ENCODE measurements around the gene PRKCA. TPM values are rescaled to one million over a fixed set of nuclear protein-coding genes. Genes with fewer than 3 reads are reported as not detected.

PRKCA gene
- total RNA-seq, 2 donors from 2014 or later = 10.9 to 12.4 TPM

DNA sequence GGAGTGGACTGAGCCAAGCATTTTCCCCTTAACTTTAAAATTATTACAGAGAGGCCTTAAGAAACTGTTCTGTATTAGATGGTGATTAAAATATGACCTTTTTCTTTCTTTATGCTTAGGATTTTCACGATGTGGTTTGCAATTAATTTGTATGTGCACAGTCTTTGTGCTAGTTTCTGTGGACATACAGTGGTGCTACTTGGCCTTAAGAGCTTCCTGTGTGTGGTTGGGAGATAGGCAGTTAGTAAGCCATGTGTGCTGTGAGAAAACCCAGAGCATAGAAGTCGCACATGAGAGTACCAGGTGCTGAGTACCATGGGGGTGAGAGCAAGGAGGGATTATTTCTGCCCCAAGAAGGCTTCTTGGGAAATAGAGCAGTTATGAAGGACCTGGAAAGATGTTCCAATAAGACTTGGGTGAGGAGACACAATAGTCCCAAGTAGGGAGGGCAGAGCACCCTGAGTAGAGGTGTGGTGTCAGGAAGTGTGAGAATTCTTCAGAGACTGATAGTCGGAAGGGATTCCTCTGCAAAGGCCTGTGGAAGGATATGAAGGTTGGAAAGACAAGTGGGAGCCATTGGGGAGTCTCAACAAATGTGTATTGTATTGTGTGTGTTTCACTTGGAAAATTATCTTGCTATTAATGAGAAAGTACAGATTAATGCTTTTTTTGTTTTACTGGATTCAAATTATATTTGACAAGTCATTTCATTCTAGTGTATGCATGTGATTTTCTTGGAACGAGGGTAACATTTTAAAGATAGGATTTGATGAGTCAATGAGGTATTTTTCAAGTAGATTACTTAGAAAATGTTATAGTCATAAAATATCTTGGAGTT is 239.9 kb downstream of the PRKCA start:
- intact Hi-C loops (cut with DNase I) = no loop called here
- no peak for DNase-seq (ENCODE audit: low spot score)

DNA sequence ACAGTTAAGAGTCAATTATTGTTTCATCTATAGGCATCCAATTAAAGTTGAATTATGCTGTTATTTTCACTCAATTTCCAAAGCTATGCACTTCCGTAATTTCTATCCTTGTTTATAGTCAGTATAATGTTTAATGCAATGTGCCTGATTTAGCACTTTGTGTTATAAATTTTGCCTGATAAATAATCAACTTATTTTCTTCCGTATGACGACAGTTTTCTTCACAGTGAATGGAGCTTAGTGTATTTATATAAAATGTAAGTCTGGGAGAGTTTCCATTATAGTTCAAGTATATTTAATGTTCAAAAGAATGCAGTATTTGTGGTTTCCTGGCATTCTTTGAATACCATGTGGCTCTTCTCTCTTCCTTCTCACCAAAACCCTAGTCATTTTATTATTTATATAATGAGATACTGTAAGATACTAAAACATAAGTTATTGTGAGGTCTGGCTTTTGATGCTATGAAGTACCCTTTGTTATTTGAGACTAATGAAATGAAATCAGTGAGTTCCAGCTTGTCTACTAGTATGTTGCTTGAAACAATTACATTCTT is 240.6 kb downstream of the PRKCA start:
- intact Hi-C loops (cut with DNase I) = no loop called here
- no peak for DNase-seq (ENCODE audit: low spot score)

DNA sequence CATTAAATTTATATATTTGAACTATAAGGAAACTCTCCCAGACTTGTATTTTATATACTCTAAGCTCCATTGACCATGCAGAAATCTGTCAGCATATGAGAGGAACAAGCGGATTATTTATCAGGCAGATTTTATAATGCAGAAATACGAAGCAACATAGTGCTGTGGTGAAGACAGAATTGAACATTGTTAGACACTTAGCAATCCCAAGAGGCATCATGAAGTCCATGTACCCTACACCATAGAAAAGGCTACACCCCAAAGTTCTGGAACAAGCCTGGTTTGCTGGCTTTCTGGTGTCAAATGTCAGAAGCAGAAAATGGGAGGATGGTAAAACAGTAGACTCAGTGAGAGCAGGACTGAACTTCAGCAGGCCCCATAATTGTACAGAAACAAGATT is 241.1 kb downstream of the PRKCA start:
- no peak for DNase-seq (ENCODE audit: low spot score)
- intact Hi-C loops (cut with DNase I) = no loop called here

DNA sequence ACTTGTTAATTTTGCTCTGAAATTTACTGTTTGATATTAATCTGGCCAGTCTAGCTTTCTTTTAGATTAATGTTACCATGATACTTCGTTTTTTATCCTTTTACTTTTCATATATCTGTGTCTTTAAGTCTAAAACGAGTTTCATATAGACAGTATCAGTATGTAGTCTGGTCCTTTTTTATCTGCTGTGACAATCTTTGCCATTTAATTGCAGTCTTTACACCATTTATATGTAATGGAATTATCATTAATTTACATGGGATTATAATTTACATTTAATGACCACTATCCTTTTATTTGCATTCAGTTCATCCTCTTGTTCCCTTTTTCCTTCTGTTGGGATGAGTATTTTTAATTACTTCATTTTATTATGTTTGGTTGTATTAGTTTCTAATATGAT is 243.5 kb downstream of the PRKCA start:
- no peak for DNase-seq (ENCODE audit: low spot score)
- intact Hi-C loops (cut with DNase I) = no loop called here

DNA sequence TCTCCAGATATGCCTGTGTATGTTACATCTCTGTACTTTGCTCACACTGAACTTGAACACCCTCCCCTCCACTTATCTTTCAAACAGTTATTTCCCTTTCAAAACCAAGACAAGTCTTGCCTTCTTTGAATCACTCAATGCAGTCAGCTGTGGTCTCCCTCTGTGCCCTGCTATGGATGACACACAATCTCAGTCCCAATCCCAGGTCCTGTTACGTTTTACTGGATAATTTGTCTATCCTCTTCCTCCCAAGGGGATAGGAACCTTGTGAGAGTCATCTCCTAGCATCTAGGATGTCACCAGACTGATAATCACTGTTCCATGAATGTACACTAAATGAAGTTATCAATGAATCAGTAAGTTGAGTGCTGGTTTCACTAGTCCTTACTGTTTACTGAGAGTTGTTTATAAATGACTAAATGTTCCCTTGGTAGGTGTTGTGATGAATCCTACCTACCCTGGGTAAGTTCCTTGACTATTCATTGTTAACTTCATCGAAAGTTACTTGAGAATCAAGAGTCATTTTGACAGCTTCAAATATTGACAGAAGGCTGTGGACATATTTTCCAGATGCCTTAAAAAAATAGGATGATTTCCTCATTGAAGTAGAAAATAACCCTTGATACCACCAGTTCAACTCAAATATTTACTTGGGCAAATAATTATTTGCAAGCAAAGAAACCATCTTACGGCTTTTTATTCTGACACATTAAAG is 244.9 kb downstream of the PRKCA start:
- intact Hi-C loops (cut with DNase I) = no loop called here
- DNase-seq (ENCODE audit: low spot score) = no peak

DNA sequence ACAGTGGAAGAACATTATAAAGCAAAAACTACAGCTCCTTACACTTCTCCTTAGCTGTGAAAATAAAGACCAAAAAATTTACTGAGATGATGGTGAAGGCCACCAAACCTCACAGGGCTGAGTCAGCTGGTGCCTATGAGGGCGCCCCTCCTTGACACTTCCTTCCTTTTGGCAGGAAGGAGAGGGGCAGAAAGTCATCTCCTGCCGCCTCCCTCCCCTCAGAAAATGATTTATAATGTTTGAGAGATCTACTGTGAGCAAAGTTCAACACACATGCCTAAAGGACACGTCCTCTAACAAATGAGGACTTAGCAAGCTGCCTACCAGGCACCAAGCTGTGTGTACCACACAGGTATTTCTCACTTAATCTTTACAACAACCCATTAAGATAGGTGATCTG is 245.7 kb downstream of the PRKCA start:
- intact Hi-C loops (cut with DNase I) = no loop called here
- no peak for DNase-seq (ENCODE audit: low spot score)

DNA sequence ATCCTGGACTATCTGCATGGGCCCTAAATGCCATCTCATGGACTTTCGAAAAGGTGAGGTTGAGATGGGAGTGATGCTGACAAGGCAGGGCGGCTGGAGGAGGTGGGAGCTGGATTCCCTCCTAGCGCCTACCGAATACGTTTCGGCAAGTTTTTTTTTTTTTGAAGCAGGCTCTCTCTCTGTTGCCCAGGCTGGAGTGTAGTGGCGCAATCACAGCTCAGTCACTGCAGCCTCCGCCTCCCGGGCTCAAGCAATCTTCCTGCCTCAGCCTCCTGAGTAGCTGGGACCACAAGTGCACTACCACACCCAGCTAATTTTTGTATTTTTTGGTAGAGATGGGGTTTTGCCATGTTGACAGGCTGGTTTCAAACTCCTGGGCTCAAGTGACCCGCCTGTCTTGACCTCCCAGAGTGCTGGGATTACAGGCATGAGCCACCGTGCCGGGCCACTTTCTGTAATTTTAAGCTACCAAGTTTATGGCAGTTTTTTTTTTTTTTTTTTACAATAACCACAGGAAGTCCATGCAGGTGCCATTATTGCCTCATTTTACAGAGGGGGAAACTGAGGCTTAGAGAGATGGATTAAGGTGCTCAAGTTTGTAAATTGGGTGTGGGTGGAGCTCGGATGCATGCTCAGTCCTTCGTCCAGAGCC is 246.4 kb downstream of the PRKCA start:
- DNase-seq (ENCODE audit: low spot score) = no peak
- intact Hi-C loops (cut with DNase I) = no loop called here

DNA sequence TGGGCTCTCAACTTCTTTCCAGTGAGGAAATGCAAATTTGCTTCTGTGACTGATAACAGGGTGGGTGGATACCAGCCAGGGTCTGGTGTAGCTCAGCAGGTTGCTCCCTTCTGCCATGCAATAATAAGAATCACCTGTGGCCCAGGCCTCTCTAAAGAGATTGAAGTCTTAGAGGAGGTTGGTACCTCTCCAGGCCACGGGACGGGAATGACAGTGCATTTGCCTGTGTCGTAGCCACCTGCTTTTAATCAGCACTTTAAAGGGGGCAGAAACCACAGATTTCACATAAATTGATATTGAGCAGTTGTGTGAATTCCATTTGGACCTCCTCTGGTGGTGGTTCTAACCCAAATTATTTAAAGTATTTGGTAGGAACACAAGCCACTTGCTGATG is 246.9 kb downstream of the PRKCA start:
- DNase-seq (ENCODE audit: low spot score) = no peak
- intact Hi-C loops (cut with DNase I) = no loop called here

DNA sequence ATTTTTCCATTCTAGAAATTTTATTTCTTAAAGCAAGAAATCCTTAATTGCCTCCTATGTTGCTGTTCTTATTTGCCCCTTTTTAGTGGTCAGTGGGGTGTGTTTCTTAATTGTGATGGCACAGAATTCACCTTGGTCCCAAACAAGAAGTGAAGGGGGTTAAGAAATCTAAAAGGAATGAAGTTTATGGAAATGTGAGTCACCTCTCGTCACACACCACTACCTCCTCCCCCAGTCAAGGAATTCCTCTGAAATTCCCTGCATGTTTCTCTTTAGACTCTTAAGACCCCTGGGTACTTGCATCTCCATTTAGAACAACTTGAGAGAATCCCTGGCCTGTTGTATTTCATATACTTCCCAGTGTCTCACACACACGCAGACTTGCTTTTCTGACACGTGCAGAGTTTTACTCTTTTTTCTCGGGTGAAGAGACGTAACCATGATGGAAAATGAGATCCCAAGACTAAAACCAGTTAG is 247.4 kb downstream of the PRKCA start:
- intact Hi-C loops (cut with DNase I) = no loop called here
- no peak for DNase-seq (ENCODE audit: low spot score)

DNA sequence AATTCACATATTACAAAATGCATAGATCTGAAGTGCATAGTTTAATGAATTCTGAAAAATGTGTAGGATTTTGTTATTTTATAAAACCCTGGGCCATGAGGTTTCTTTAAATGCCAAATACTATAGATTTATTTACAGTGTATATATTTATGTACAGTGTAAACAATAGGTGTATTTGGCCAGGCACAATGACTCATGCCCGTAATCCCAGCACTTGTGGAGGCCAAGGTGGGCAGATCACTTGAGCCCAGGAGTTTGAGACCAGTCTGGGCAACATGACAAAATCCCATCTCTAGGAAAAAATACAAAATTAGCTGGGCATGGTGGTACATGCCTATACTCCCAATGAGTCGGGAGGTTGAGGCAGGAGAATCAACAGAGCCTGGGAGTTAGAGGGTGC is 249.4 kb downstream of the PRKCA start:
- no peak for DNase-seq (ENCODE audit: low spot score)
- intact Hi-C loops (cut with DNase I) = no loop called here

DNA sequence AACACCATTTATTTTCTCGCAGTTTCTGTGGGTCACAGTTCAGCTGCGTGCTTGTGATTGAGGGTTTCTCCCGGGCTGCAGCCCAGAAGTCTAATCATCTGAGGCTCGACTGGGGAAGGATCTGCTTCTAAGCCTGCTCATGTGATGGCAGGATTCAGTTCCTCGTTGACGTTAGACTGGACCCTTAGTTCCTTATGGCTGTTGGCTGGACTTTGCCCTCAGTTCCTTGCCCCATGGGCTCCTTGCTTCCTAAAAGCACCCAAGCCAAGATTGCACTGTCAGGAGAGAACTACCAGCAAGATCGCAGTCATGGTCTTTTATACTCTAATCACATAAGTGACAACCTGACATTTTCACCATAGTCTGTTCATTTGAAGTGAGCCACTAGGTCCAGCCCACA is 250.0 kb downstream of the PRKCA start:
- intact Hi-C loops (cut with DNase I) = no loop called here
- no peak for DNase-seq (ENCODE audit: low spot score)

DNA sequence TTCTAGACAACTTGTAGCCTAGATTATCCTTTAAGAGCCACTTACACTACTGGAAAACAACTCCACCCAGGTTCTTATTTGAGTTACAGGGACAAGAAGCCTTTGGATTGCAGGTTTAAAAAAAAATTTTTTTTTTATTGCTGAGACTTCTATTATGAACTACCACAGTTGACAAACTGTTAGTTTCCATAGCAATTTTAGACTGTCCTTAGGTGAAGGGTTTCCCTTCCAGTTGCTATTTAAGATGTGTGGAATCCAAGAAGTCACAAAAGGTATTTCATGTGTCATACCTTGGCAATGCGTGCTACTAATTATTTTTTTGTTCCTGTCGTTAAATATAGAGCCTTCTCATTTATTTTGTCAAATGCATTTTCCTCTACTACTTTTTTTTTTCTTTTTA is 253.2 kb downstream of the PRKCA start:
- intact Hi-C loops (cut with DNase I) = loop anchor here in 1 of 2 donors (5.0 kb wide), 1 partner anchor 758 kb away; no protein-coding TSS in a partner anchor
- no peak for DNase-seq (ENCODE audit: low spot score)

DNA sequence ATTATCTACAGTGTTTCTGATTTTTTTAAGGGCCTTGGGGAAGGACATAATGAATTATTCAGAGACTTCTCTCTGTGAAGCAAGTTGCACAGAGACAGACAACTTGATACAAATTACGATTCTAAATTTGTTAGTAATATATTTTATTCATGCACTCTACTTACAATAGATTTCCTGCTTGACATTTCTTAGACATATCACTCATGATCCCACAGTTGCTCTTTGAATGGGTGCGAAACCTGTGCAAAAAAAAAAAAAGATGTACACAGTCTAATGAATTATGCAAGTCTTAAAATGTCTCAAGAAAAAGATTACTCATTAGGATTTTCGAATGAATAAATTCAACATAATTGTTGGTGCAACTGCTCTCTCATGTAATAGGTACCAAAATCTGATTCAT is 254.8 kb downstream of the PRKCA start:
- intact Hi-C loops (cut with DNase I) = loop anchor here in 1 of 2 donors (5.0 kb wide), 1 partner anchor 760 kb away; no protein-coding TSS in a partner anchor
- DNase-seq (ENCODE audit: low spot score) = no peak

DNA sequence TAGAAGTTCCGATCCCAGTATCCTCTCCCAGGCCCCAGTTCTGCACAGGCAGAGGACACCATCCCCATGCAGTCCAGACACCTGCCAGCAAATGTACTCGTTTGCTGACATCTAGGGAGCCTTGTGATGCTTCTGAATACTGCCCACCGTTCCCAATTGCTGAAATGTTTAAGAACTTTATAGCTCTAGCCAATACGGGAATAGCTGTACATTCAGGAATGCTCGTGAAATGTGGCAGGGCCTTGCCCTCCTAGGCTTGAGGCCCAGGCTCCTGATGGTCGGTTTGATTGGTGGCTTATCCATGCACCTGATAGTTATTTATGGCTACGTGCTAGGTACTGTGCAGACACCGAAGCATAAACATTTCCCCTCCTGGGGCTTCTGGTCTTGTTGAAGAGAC is 255.5 kb downstream of the PRKCA start:
- intact Hi-C loops (cut with DNase I) = loop anchor here in 1 of 2 donors (5.0 kb wide), 1 partner anchor 761 kb away; no protein-coding TSS in a partner anchor

DNA sequence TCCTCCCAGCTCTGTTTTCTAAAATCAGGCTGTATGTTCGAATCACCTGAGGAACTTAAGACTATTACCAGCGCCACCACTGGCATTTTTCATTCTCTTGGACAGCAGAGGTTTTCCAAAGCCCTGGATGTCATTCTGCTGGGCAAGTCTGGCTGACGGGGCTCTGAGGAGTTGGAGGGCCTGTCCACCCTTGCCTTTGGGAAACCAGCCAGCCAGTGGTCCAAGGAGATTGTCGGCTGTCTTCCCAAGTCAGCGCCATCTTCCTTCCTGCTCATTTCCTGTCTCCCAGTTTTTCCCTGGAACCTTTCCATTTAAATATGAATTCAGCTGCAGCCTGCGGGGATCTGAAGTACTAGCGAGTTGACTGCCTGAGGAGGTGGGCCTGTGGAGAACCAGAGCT is 258.3 kb downstream of the PRKCA start:
- intact Hi-C loops (cut with DNase I) = no loop called here
- no peak for DNase-seq (ENCODE audit: low spot score)

More for the DNA sequence above, 255.5 kb downstream of the PRKCA start:
- DNase-seq (ENCODE audit: low spot score) = no peak

DNA sequence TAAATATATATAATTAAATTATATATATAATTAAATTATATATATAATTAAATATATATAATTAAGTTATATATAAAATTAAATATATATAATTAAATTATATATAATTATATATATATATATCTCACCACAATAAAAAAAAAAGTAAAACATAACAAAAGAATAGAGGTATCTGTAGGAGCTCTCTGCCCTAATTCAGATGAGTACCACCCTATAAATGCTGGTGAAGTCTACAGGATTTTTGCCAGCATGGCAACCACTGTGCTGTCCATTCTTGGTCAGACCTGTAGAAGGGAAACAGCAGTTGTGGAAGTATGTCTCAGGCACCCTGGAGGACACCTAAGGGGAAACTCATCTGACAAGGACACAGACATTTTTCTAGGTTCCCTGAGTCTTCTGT is 259.7 kb downstream of the PRKCA start:
- intact Hi-C loops (cut with DNase I) = no loop called here

DNA sequence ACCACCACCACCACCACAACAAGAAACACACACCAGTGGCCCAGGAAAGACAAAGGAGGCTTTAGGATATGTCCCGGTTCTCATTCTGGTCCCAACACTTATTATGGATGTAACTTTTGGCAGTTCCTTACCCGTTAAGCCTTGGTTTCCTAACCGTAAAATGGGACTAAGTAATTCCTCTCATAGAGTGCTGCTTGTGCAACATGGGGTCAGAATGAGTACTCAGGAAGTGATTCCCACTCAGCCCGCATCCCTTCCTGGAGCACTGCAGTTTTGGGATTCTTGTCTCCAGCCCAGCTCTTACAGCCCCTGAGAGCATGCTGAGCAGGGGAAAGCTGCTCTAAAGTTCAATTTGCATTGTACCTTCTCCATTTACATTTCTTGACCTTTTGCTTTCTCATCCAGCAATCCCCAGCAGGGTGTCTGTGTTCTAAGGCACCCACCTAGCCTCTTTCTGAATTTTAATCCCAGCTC is 262.6 kb downstream of the PRKCA start:
- intact Hi-C loops (cut with DNase I) = no loop called here
- no peak for DNase-seq (ENCODE audit: low spot score)

More for the DNA sequence above, 259.7 kb downstream of the PRKCA start:
- DNase-seq (ENCODE audit: low spot score) = no peak

DNA sequence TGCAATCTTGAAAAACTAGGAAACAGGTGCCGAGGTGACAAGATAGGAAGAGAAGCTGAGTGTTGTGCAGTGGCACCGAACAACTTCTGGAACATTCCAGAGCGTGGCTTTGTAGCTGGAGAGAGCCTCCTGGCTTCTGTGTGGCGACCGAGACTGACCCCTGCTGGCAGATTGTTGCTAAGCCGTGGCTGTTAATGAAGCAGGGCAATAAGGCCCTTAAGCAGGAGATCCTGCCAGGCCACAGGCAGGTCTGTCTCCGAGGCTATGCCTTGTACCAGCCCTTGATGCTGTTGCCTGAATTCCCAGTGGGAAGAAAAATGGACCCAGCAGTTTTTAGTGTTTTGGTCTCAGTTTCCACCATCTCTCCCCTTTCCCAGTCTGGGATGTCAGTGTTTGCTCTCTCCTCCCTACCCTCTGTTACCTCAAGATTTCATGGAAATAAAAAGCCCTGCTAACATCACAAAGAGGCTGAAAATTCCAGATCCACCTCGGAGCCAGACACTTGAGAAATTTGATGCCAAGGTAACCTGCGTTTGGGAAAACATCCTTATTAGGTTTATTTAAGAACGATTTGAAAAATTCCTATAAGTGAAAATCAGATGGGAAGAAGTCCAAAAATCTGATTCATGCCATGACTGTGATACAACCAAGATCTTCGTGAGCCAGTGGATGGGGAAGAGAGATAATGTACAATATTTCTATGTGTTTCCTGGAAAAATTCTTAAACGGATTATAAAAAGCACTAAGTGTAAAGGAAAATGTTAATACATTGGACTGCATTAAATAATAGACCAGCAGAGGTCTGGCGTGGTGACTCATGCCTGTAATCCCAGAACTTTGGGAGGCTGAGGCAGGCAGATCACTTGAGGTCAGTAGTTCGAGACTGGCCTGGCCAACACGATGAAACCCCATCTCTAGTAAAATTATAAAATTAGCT is 265.1 kb downstream of the PRKCA start:
- intact Hi-C loops (cut with DNase I) = no loop called here
- DNase-seq (ENCODE audit: low spot score) = peak; percentile 92

DNA sequence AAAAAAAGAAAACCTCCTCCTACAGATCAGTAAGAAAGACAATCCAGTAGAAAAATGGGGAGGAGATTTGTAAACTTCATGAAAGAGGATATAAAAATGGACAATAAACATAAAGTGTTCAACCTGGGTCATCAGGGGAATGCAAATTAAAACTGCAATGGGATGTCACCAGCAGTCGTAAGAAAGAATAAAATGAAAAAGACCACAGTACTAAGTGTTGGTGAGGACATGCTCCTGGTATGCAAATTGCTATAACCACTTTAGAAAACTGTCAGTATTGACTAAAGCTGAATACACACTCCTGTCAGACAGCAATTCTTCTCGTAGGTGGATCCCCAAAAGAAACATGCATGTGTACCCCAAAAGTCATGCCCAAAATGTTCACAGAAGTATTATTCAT is 267.2 kb downstream of the PRKCA start:
- intact Hi-C loops (cut with DNase I) = no loop called here
- DNase-seq (ENCODE audit: low spot score) = no peak
